Neural progenitor cell (in vitro differentiated cells): Measurements from ENCODE around the gene GAGE13. TPM values are rescaled to one million over a fixed set of nuclear protein-coding genes. Genes with fewer than 3 reads are reported as not detected.
"Not testable (repeated sequence)": the region's sequence is repeated elsewhere in the genome, so short reads cannot be mapped to it uniquely, and the experiment has no call there.

Experiments used
- DNase-seq: peaks from one replicate; pipeline ENCODE4 v3.0.0-alpha.2; 2016; ENCODE audit warnings: low spot score
- H2AFZ ChIP-seq: fragments of 200-600 bp; sonication (generic); replicated peaks from 2 replicates; pipeline ENCODE4 v1.6.1; 2016; ENCODE audit warnings: antibody characterized with exemption
- H3F3A ChIP-seq: fragments of 200-600 bp; sonication (generic); 2 replicates; pipeline ENCODE4 v1.6.1; 2016; ENCODE audit warnings: antibody characterized with exemption, low read depth
- H3K27ac ChIP-seq: fragments of 200-600 bp; sonication (generic); 2 replicates; pipeline ENCODE4 v1.5.1; 2016; ENCODE audit warnings: mild to moderate bottlenecking
- H3K27me3 ChIP-seq: fragments of 200-600 bp; sonication (generic); 2 replicates; pipeline ENCODE4 v1.6.1; 2016; ENCODE audit warnings: mild to moderate bottlenecking, moderate library complexity
- H3K36me3 ChIP-seq: fragments of 200-600 bp; sonication (generic); 2 replicates; pipeline ENCODE4 v1.5.1; 2016
- H3K4me1 ChIP-seq: fragments of 200-600 bp; sonication (generic); 2 replicates; pipeline ENCODE4 v1.6.1; 2016; ENCODE audit warnings: mixed run types
- H3K4me2 ChIP-seq: fragments of 200-600 bp; sonication (generic); 2 replicates; pipeline ENCODE4 v1.6.1; 2016
- H3K4me3 ChIP-seq: fragments of 200-600 bp; sonication (generic); 2 replicates; pipeline ENCODE4 v1.5.1; 2016
- H3K79me2 ChIP-seq: fragments of 200-600 bp; sonication (generic); 2 replicates; pipeline ENCODE4 v1.6.1; 2016; ENCODE audit warnings: low read depth
- H3K9ac ChIP-seq: fragments of 200-600 bp; sonication (generic); 2 replicates; pipeline ENCODE4 v1.6.1; 2016
- H3K9me3 ChIP-seq: fragments of 200-600 bp; sonication (generic); 2 replicates; pipeline ENCODE4 v1.5.1; 2016; ENCODE audit warnings: low read depth
- H4K20me1 ChIP-seq: fragments of 200-600 bp; sonication (generic); 2 replicates; pipeline ENCODE4 v1.6.1; 2016; ENCODE audit warnings: low read depth
- H3K27ac Mint-ChIP-seq: 3 replicates; pipeline ENCODE4 v1.8.0; 2021; ENCODE audit warnings: mixed read lengths
- H3K27me3 Mint-ChIP-seq: 2 replicates; pipeline ENCODE4 v1.8.0; 2022; ENCODE audit warnings: low read depth, mild to moderate bottlenecking, inconsistent platforms, moderate library complexity, mixed read lengths; ENCODE audit not compliant: insufficient read depth
- H3K36me3 Mint-ChIP-seq: 3 replicates; pipeline ENCODE4 v1.8.0; 2021; ENCODE audit warnings: mixed read lengths
- H3K4me1 Mint-ChIP-seq: 3 replicates; pipeline ENCODE4 v1.8.0; 2021; ENCODE audit warnings: mixed read lengths
- H3K4me3 Mint-ChIP-seq: 3 replicates; pipeline ENCODE4 v1.8.0; 2021; ENCODE audit warnings: mild to moderate bottlenecking, moderate library complexity, mixed read lengths
- H3K9me3 Mint-ChIP-seq: 3 replicates; pipeline ENCODE4 v1.8.0; 2020; ENCODE audit warnings: mixed read lengths
- CTCF ChIP-seq: fragments of 200-600 bp; sonication (generic); IDR thresholded peaks from 2 replicates; pipeline ENCODE4 v1.5.1; 2017; ENCODE audit warnings: antibody characterized with exemption, mild to moderate bottlenecking
- EZH2 ChIP-seq: fragments of 200-600 bp; sonication (generic); IDR thresholded peaks from 2 replicates; pipeline ENCODE4 v1.6.1; 2017; ENCODE audit warnings: antibody characterized with exemption, mild to moderate bottlenecking, moderate library complexity
- EZH2phosphoT487 ChIP-seq: fragments of 200-600 bp; sonication (generic); IDR thresholded peaks from 2 replicates; pipeline ENCODE4 v1.6.1; 2017; ENCODE audit warnings: antibody characterized with exemption
- total RNA-seq: library from RNA; depleted of rRNA; stranded (reverse); fragments of >200 nt; gene quantifications from 2 replicates; pipeline ENCODE4 v1.2.3, GENCODE V29; 2015; ENCODE audit warnings: low replicate concordance

The GAGE13 gene
- total RNA-seq, 1 donor from 2014 or later: not detected

- H3K27me3 Mint-ChIP-seq: no peaks in the 10 kb centered on the region
- no peak overlapping the region for H3K4me3 Mint-ChIP-seq
- Histone ChIP-seq H3K4me1 (no peaks in the 10 kb centered on the region), H3F3A (no peaks in the 10 kb centered on the region), H3K9ac (no peak overlapping the region), H3K27me3 (no peaks in the 10 kb centered on the region), H3K4me3 (no peak overlapping the region), H3K79me2 (no peaks in the 10 kb centered on the region), H3K9me3 (no peaks in the 10 kb centered on the region), H3K36me3 (no peaks in the 10 kb centered on the region), H2AFZ (no peak overlapping the region), H4K20me1 (no peaks in the 10 kb centered on the region), H3K4me2 (no peak overlapping the region), H3K27ac (no peak overlapping the region)
- H3K36me3 Mint-ChIP-seq: no peaks in the 10 kb centered on the region
- no peak for TF ChIP-seq CTCF
- no peak for TF ChIP-seq EZH2phosphoT487
- TF ChIP-seq EZH2: no peak
- no peak for DNase-seq
- no peaks in the 10 kb centered on the region for H3K4me1 Mint-ChIP-seq
- H3K9me3 Mint-ChIP-seq: no peaks in the 10 kb centered on the region
- H3K27ac Mint-ChIP-seq: no peak overlapping the region
Measured at GRCh38 chrX:49316085-49316484, 15.3 kb upstream of the GAGE13 start.

GRCh38 chrX:49321737-49322136 is 9.6 kb upstream of the GAGE13 start, which contains the start of gene GAGE12J:
GAGE12J (plus strand) TSS chrX:49322037; CDS start chrX:49323194, 1,157 bp downstream.
- not testable (repeated sequence) for H2AFZ ChIP-seq, H3K27ac ChIP-seq, H3K27me3 Mint-ChIP-seq, H3F3A ChIP-seq, H3K4me1 ChIP-seq, H3K4me1 Mint-ChIP-seq, H3K79me2 ChIP-seq, H3K4me3 Mint-ChIP-seq, H3K36me3 ChIP-seq, H3K4me2 ChIP-seq, H3K27me3 ChIP-seq, DNase-seq, H3K27ac Mint-ChIP-seq, H4K20me1 ChIP-seq, H3K9ac ChIP-seq, H3K9me3 Mint-ChIP-seq, H3K4me3 ChIP-seq, H3K9me3 ChIP-seq, H3K36me3 Mint-ChIP-seq

DNA sequence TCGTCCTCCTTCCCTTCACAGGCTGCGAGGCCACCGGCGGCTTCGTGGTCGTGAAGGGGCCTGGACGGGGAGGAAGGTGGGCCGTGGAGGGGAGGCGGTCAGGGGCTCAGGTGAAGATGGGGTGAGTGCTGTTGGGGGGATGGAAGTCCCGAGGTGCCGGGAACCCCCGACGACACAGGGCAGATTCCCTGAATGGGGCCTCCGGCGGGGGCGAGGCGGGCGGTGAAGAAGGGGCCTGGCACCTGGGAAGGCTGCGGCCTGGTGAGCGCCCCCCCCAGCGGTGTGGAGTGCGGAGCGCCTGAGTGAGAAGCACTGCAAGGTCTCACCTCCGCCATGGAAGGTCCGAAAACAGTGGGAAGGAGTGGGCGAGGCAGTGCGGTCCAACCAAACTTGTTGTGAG is 9.1 kb upstream of the GAGE13 start:
- not testable (repeated sequence) for H3K27me3 ChIP-seq, H4K20me1 ChIP-seq, H3K4me3 ChIP-seq, H3K27ac Mint-ChIP-seq, H3K27ac ChIP-seq, H3K4me2 ChIP-seq, H2AFZ ChIP-seq, H3K79me2 ChIP-seq, H3K36me3 Mint-ChIP-seq, H3K27me3 Mint-ChIP-seq, H3K36me3 ChIP-seq, H3K9ac ChIP-seq, H3K4me1 Mint-ChIP-seq, H3K4me1 ChIP-seq, H3K9me3 Mint-ChIP-seq, DNase-seq, H3K9me3 ChIP-seq, H3F3A ChIP-seq, H3K4me3 Mint-ChIP-seq

- not testable (repeated sequence) for H3K27ac Mint-ChIP-seq, H3K36me3 Mint-ChIP-seq, H3K4me3 ChIP-seq, H3K9me3 ChIP-seq, H3K27ac ChIP-seq, H3K4me2 ChIP-seq, H2AFZ ChIP-seq, H3K4me1 Mint-ChIP-seq, H3K9me3 Mint-ChIP-seq, H3K27me3 Mint-ChIP-seq, H4K20me1 ChIP-seq, H3K27me3 ChIP-seq, H3K79me2 ChIP-seq, DNase-seq, H3K36me3 ChIP-seq, H3K9ac ChIP-seq, H3F3A ChIP-seq, H3K4me3 Mint-ChIP-seq, H3K4me1 ChIP-seq
Measured at GRCh38 chrX:49323735-49324134, 7.6 kb upstream of the GAGE13 start.

- not testable (repeated sequence) for H3K9me3 Mint-ChIP-seq, H3K9me3 ChIP-seq, H2AFZ ChIP-seq, H3K27me3 Mint-ChIP-seq, H3K36me3 Mint-ChIP-seq, H3K4me2 ChIP-seq, H3F3A ChIP-seq, H3K9ac ChIP-seq, H3K27me3 ChIP-seq, DNase-seq, H4K20me1 ChIP-seq, H3K79me2 ChIP-seq, H3K27ac ChIP-seq, H3K4me1 Mint-ChIP-seq, H3K27ac Mint-ChIP-seq, H3K4me1 ChIP-seq, H3K36me3 ChIP-seq, H3K4me3 ChIP-seq, H3K4me3 Mint-ChIP-seq
Measured at GRCh38 chrX:49330421-49330820, 961 bp upstream of the GAGE13 start.

DNA sequence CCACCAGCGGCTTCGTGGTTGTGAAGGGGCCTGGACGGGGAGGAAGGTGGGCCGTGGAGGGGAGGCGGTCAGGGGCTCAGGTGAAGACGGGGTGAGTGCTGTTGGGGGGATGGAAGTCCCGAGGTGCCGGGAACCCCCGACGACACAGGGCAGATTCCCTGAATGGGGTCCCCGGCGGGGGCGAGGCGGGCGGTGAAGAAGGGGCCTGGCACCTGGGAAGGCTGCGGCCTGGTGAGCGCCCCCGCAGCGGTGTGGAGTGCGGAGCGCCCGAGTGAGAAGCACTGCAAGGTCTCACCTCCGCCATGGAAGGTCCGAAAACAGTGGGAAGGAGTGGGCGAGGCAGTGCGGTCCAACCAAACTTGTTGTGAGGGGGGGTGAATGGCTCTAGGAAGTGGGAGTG is 459 bp downstream of the GAGE13 start:
- H3K27me3 ChIP-seq, H4K20me1 ChIP-seq, H3K4me1 Mint-ChIP-seq, H2AFZ ChIP-seq, H3K4me3 Mint-ChIP-seq, H3K9ac ChIP-seq, DNase-seq, H3K79me2 ChIP-seq, H3K36me3 Mint-ChIP-seq, H3K27me3 Mint-ChIP-seq, H3K4me1 ChIP-seq, H3K27ac ChIP-seq, H3F3A ChIP-seq, H3K9me3 ChIP-seq, H3K4me2 ChIP-seq, H3K9me3 Mint-ChIP-seq, H3K36me3 ChIP-seq, H3K4me3 ChIP-seq, H3K27ac Mint-ChIP-seq: not testable (repeated sequence)

GRCh38 chrX:49341449-49341848 is 10.1 kb downstream of the GAGE13 start:
- not testable (repeated sequence) for H2AFZ ChIP-seq, H3K36me3 Mint-ChIP-seq, H3K36me3 ChIP-seq, DNase-seq, H3K27ac ChIP-seq, H3K4me1 Mint-ChIP-seq, H3K9me3 ChIP-seq, H3K9ac ChIP-seq, H3K9me3 Mint-ChIP-seq, H4K20me1 ChIP-seq, H3K4me3 ChIP-seq, H3K4me3 Mint-ChIP-seq, H3F3A ChIP-seq, H3K27me3 Mint-ChIP-seq, H3K4me1 ChIP-seq, H3K79me2 ChIP-seq, H3K27ac Mint-ChIP-seq, H3K27me3 ChIP-seq, H3K4me2 ChIP-seq
